SK-N-SH (cell line): ENCODE data around the gene DDC.

Experiments
- CTCF ChIP-seq: fragments of 200-600 bp; sonication (generic); IDR thresholded peaks from 2 replicates; pipeline ENCODE4 v1.6.1; 2017; ENCODE audit warnings: antibody characterized with exemption, mild to moderate bottlenecking, moderate library complexity
- MEF2A ChIP-seq: IDR thresholded peaks from 2 replicates; pipeline ENCODE4 v1.4.0; 2012; ENCODE audit warnings: low read depth, borderline replicate concordance
- TEAD4 ChIP-seq: IDR thresholded peaks from 2 replicates; pipeline ENCODE4 v1.4.0; 2012; ENCODE audit warnings: mild to moderate bottlenecking, borderline replicate concordance; ENCODE audit not compliant: insufficient read depth
- TF ChIP-seq, protein P1 (sequence below): IDR thresholded peaks from 2 replicates; pipeline ENCODE4 v1.4.0; 2012; ENCODE audit warnings: low read depth
- TF ChIP-seq, protein P2 (sequence below): IDR thresholded peaks from 2 replicates; pipeline ENCODE4; 2012

DNA sequence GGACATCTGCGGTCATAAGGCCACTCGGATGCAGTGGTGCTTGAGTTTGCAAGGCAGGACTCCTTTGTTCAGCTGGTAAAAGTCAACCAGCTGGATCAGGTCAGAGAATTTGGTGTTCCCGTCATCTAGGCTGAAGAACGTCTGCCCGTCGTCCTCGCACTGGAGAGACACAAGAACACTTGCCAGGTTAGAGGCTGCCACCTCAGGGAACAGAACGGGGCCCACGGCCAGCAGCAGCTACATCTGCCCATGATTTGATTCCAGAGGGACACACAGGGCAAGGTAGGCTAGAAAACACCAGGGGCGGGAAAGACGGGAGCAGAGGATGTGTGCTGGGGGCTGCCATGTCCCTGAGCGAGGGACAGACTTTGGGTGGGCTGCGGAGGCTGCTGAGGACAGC is 27.7 kb upstream of the DDC start:
- TF ChIP-seq, protein P1, sequence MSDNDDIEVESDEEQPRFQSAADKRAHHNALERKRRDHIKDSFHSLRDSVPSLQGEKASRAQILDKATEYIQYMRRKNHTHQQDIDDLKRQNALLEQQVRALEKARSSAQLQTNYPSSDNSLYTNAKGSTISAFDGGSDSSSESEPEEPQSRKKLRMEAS = no peak
- TF ChIP-seq MEF2A (no peak), CTCF (no peak), TEAD4 (no peak)
- TF ChIP-seq, protein P2, sequence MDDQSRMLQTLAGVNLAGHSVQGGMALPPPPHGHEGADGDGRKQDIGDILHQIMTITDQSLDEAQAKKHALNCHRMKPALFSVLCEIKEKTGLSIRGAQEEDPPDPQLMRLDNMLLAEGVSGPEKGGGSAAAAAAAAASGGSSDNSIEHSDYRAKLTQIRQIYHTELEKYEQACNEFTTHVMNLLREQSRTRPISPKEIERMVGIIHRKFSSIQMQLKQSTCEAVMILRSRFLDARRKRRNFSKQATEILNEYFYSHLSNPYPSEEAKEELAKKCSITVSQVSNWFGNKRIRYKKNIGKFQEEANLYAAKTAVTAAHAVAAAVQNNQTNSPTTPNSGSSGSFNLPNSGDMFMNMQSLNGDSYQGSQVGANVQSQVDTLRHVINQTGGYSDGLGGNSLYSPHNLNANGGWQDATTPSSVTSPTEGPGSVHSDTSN = no peak
